Measurements from ENCODE around the gene ING1.

DNA sequence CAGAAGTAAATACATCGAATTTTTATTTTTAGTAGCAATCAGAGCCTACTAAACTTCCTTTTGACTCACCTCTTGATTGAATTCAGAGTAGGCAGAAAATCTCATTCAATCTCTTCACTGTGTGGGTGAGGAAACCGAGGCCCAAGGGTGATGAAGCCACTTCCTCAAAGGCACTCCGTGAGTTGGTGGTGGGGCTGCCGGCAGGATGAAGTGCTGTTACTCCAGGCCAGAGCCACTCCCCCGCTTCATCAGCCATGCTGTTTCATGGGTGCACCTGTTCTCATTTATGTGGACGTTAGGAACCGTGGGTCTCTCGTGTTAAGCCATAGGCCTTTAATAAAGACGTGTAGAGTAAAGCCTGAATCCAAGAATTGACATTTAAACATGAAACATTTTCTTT, 13.2 kb downstream of the ING1 start:
- no peak for TF ChIP-seq EZH2 (IDR thresholded peaks at IDR 0.05; ENCODE audit: borderline replicate concordance, insufficient read depth, low read depth, low read length, poor library complexity, severe bottlenecking)
- TF ChIP-seq, protein P1, sequence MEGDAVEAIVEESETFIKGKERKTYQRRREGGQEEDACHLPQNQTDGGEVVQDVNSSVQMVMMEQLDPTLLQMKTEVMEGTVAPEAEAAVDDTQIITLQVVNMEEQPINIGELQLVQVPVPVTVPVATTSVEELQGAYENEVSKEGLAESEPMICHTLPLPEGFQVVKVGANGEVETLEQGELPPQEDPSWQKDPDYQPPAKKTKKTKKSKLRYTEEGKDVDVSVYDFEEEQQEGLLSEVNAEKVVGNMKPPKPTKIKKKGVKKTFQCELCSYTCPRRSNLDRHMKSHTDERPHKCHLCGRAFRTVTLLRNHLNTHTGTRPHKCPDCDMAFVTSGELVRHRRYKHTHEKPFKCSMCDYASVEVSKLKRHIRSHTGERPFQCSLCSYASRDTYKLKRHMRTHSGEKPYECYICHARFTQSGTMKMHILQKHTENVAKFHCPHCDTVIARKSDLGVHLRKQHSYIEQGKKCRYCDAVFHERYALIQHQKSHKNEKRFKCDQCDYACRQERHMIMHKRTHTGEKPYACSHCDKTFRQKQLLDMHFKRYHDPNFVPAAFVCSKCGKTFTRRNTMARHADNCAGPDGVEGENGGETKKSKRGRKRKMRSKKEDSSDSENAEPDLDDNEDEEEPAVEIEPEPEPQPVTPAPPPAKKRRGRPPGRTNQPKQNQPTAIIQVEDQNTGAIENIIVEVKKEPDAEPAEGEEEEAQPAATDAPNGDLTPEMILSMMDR (IDR thresholded peaks at IDR 0.05) = no peak

Measured in B cell (primary cell).